ENCODE data around the gene CCDC28B. TPM values are rescaled to one million over a fixed set of nuclear protein-coding genes. Genes with fewer than 3 reads are reported as not detected.
A peak's percentile ranks its signal among the peaks of the same experiment; 100 is the strongest.

The CCDC28B gene
- total and polyA plus RNA-seq, 2 of the 13 experiments (the other 11 are each of a cell fraction or from before 2014, with no cell fraction given): 2.6 to 3.5 TPM

DNA sequence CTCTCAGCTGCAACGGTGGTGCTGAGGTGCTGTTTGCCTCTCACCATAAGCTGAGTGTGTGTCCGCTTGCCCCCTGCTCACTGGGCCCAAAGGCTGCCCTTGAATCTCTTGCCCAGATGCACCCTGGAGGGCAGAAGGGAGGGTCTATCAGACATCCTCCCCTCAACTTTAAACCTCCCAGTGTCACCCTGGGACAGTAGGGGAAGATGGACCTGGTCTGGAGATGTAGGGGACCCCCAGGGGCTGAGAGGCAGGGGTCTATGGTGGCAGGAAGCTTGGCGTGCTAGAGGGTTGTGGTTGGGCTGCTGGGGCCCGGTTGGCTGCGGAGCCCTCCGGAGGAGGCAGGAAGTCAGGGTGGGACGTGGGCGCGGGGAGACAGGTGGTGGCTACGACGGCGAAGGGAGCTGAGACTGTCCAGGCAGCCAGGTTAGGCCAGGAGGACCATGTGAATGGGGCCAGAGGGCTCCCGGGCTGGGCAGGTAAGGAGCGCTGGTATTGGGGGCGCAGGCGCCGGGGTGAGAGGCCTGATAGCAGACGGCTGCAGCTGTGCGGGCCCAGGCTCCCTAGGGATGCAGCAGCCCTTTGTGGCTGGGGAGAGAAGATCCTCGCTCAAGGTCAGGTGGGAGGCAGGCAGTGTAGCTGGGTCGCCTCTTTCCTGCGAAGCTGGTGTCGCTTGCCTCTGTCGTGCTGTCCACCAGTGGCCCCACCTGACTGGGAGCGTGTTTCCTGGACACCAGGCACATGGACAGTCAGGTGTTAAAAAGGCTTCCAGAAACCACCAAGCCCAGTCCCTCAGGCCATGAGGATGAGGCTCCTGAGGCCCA, 50.7 kb downstream of the CCDC28B start, which contains the start of gene LCK (continued):
- TF ChIP-seq, protein P1, sequence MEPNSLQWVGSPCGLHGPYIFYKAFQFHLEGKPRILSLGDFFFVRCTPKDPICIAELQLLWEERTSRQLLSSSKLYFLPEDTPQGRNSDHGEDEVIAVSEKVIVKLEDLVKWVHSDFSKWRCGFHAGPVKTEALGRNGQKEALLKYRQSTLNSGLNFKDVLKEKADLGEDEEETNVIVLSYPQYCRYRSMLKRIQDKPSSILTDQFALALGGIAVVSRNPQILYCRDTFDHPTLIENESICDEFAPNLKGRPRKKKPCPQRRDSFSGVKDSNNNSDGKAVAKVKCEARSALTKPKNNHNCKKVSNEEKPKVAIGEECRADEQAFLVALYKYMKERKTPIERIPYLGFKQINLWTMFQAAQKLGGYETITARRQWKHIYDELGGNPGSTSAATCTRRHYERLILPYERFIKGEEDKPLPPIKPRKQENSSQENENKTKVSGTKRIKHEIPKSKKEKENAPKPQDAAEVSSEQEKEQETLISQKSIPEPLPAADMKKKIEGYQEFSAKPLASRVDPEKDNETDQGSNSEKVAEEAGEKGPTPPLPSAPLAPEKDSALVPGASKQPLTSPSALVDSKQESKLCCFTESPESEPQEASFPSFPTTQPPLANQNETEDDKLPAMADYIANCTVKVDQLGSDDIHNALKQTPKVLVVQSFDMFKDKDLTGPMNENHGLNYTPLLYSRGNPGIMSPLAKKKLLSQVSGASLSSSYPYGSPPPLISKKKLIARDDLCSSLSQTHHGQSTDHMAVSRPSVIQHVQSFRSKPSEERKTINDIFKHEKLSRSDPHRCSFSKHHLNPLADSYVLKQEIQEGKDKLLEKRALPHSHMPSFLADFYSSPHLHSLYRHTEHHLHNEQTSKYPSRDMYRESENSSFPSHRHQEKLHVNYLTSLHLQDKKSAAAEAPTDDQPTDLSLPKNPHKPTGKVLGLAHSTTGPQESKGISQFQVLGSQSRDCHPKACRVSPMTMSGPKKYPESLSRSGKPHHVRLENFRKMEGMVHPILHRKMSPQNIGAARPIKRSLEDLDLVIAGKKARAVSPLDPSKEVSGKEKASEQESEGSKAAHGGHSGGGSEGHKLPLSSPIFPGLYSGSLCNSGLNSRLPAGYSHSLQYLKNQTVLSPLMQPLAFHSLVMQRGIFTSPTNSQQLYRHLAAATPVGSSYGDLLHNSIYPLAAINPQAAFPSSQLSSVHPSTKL (CRISPR knock-in tag; IDR thresholded peaks at IDR 0.05): no peak
- TF ChIP-seq ZNF761 (CRISPR knock-in tag; conservative IDR thresholded peaks at IDR 0.05): no peak
- no peak for TF ChIP-seq SRSF9 (IDR thresholded peaks at IDR 0.05; ENCODE audit: borderline replicate concordance, insufficient read depth, low read depth, low read length, poor library complexity, severe bottlenecking)
- 0 out of 2 replicates have a peak, but pooled peaks have one; percentile 25 for TF ChIP-seq ATF7-NPFF (CRISPR knock-in tag; IDR thresholded peaks at IDR 0.05; ENCODE audit: low read depth)
- TF ChIP-seq ARID2 (CRISPR knock-in tag; IDR thresholded peaks at IDR 0.05; ENCODE audit: borderline replicate concordance): no peak
- TF ChIP-seq ZNF512 (CRISPR knock-in tag; IDR thresholded peaks at IDR 0.05): no peak
- TF ChIP-seq ZNF292 (CRISPR knock-in tag; IDR thresholded peaks at IDR 0.05; ENCODE audit: borderline replicate concordance, low read depth): no peak
- no peak for TF ChIP-seq ZNF577 (CRISPR knock-in tag; IDR thresholded peaks at IDR 0.05; ENCODE audit: borderline replicate concordance, low read depth)
- no peak for TF ChIP-seq BORCS8-MEF2B (CRISPR knock-in tag; IDR thresholded peaks at IDR 0.05)
- TF ChIP-seq HOXA3 (CRISPR knock-in tag; IDR thresholded peaks at IDR 0.05): no peak
- TF ChIP-seq CBX1 (IDR thresholded peaks at IDR 0.05; ENCODE audit: low read depth): peak; percentile 52
- TF ChIP-seq PRDM15 (CRISPR knock-in tag; IDR thresholded peaks at IDR 0.05): no peak
- 0 out of 2 replicates have a peak, but pooled peaks have one; percentile 18 for TF ChIP-seq ZBTB2 (CRISPR knock-in tag; IDR thresholded peaks at IDR 0.05; ENCODE audit: low read depth)
- no peak for TF ChIP-seq MIER3 (CRISPR knock-in tag; IDR thresholded peaks at IDR 0.05; ENCODE audit: borderline replicate concordance)
- TF ChIP-seq TCF12 (IDR thresholded peaks at IDR 0.05): no peak
- no peak for TF ChIP-seq TCF12 (CRISPR knock-in tag; IDR thresholded peaks at IDR 0.05)
- TF ChIP-seq MIXL1 (CRISPR knock-in tag; IDR thresholded peaks at IDR 0.05): no peak
- no peak for TF ChIP-seq CENPT (CRISPR knock-in tag; IDR thresholded peaks at IDR 0.05; ENCODE audit: low read depth)
